Measurements from ENCODE around the gene CARD11.

Gene CARD11

GRCh38 chr7:2909043-2909442 lies 134.6 kb downstream of the CARD11 start:
- TF ChIP-seq EZH2phosphoT487 (IDR thresholded peaks at IDR 0.05; ENCODE audit: borderline replicate concordance): no peak
- no peak for TF ChIP-seq CTCF (conservative IDR thresholded peaks at IDR 0.05; ENCODE audit: low read length)
- no peaks in the 10 kb centered on the region for H4K20me1 ChIP-seq (ENCODE audit: insufficient read depth, low read length, poor library complexity, severe bottlenecking)
- H3K4me3 ChIP-seq (ENCODE audit: low read length, poor library complexity, severe bottlenecking): no peak overlapping the region

GRCh38 chr7:2908103-2908683 lies 135.5 kb downstream of the CARD11 start:
- Histone ChIP-seq H3K9ac (ENCODE audit: low read depth, low read length, poor library complexity, severe bottlenecking) (no peak overlapping the region), H3K36me3 (ENCODE audit: insufficient read depth, low read length) (peaks cover 28% of the 10 kb centered on the region; the same call in 1 of the 2 replicates), H3K4me3 (ENCODE audit: low read length, poor library complexity, severe bottlenecking) (no peak overlapping the region), H3K9me3 (ENCODE audit: insufficient read depth, low read depth, low read length) (no peaks in the 10 kb centered on the region), H3K79me2 (ENCODE audit: insufficient read depth, low read length) (no peaks in the 10 kb centered on the region), H3K4me2 (ENCODE audit: low read depth, low read length, poor library complexity, severe bottlenecking) (no peak overlapping the region), H4K20me1 (ENCODE audit: insufficient read depth, low read length, poor library complexity, severe bottlenecking) (no peaks in the 10 kb centered on the region), H3K27me3 (ENCODE audit: insufficient read depth, low read length, poor library complexity, severe bottlenecking) (no peaks in the 10 kb centered on the region), H3F3A (ENCODE audit: low read depth) (no peaks in the 10 kb centered on the region), H2AFZ (ENCODE audit: low read length) (no peak overlapping the region), H3K4me1 (ENCODE audit: insufficient read depth, low read length, poor library complexity, severe bottlenecking) (peaks cover under 1% of the 10 kb centered on the region), H3K9me2 (replicated peaks; ENCODE audit: low read depth, low read length) (no peaks in the 10 kb centered on the region)
- TF ChIP-seq EZH2phosphoT487 (IDR thresholded peaks at IDR 0.05; ENCODE audit: borderline replicate concordance) (no peak), CTCF (conservative IDR thresholded peaks at IDR 0.05; ENCODE audit: low read length) (no peak)

More at GRCh38 chr7:2909043-2909442, 134.6 kb downstream of the CARD11 start:
- Histone ChIP-seq H3K9me2 (replicated peaks; ENCODE audit: low read depth, low read length) (no peaks in the 10 kb centered on the region), H2AFZ (ENCODE audit: low read length) (no peak overlapping the region), H3F3A (ENCODE audit: low read depth) (no peaks in the 10 kb centered on the region), H3K4me2 (ENCODE audit: low read depth, low read length, poor library complexity, severe bottlenecking) (no peak overlapping the region), H3K79me2 (ENCODE audit: insufficient read depth, low read length) (no peaks in the 10 kb centered on the region), H3K9me3 (ENCODE audit: insufficient read depth, low read depth, low read length) (no peaks in the 10 kb centered on the region), H3K4me1 (ENCODE audit: insufficient read depth, low read length, poor library complexity, severe bottlenecking) (no peaks in the 10 kb centered on the region), H3K36me3 (ENCODE audit: insufficient read depth, low read length) (peaks cover 28% of the 10 kb centered on the region; the same call in 1 of the 2 replicates), H3K9ac (ENCODE audit: low read depth, low read length, poor library complexity, severe bottlenecking) (no peak overlapping the region), H3K27me3 (ENCODE audit: insufficient read depth, low read length, poor library complexity, severe bottlenecking) (no peaks in the 10 kb centered on the region)

- TF ChIP-seq CTCF (conservative IDR thresholded peaks at IDR 0.05; ENCODE audit: low read length) (no peak), EZH2phosphoT487 (IDR thresholded peaks at IDR 0.05; ENCODE audit: borderline replicate concordance) (no peak)
- no peak overlapping the region for H2AFZ ChIP-seq (ENCODE audit: low read length)
- H3K27me3 ChIP-seq (ENCODE audit: insufficient read depth, low read length, poor library complexity, severe bottlenecking): no peaks in the 10 kb centered on the region
- no peak overlapping the region for H3K4me3 ChIP-seq (ENCODE audit: low read length, poor library complexity, severe bottlenecking)
- no peaks in the 10 kb centered on the region for H3F3A ChIP-seq (ENCODE audit: low read depth)
- no peak overlapping the region for H3K9ac ChIP-seq (ENCODE audit: low read depth, low read length, poor library complexity, severe bottlenecking)
- H3K4me2 ChIP-seq (ENCODE audit: low read depth, low read length, poor library complexity, severe bottlenecking): no peak overlapping the region
- peaks cover 4% of the 10 kb centered on the region for H3K4me1 ChIP-seq (ENCODE audit: insufficient read depth, low read length, poor library complexity, severe bottlenecking)
- no peaks in the 10 kb centered on the region for H3K9me2 ChIP-seq (replicated peaks; ENCODE audit: low read depth, low read length)
- no peaks in the 10 kb centered on the region for H3K79me2 ChIP-seq (ENCODE audit: insufficient read depth, low read length)
- H3K36me3 ChIP-seq (ENCODE audit: insufficient read depth, low read length): peaks cover 22% of the 10 kb centered on the region; the same call in 1 of the 2 replicates
- no peaks in the 10 kb centered on the region for H4K20me1 ChIP-seq (ENCODE audit: insufficient read depth, low read length, poor library complexity, severe bottlenecking)
- no peaks in the 10 kb centered on the region for H3K9me3 ChIP-seq (ENCODE audit: insufficient read depth, low read depth, low read length)
Observed at GRCh38 chr7:2906197-2906931, 137.3 kb downstream of the CARD11 start.
